Breast epithelium (tissue), 3 donors: ENCODE measurements around the gene MROH2A.

Source experiments
- POLR2A ChIP-seq: fragments of 450-650 bp; IDR thresholded peaks from one replicate; pipeline ENCODE4 v1.6.1; 2016; ENCODE audit warnings: antibody characterized with exemption, mild to moderate bottlenecking, moderate library complexity
- TF ChIP-seq, protein P1 (sequence below), 3 donors: fragments of 450-650 bp; IDR thresholded peaks; one replicate each; pipeline ENCODE4 v1.5.1; 2016 to 2017; ENCODE audit warnings: antibody characterized with exemption in 3 of 3, mild to moderate bottlenecking in 3 of 3, moderate library complexity in 3 of 3

DNA sequence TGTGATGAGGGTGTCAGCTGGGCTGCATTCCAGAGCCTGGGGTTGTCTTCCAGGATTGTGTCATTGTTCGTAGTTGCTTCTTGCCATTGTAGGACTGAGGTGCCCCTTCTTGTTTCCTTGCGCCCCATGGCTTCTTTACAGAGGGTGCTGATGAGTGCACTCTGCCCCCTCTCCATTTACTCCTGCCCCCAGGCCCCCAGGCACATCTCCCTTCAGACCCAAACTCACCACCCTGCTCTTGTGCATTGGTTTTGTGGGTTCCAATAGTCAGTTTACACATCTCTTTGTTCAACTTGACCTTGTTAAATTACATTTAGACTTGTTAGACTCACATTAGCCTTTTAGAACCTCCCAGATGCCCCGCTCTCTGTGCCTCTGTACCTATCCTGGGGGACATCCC is 43.1 kb downstream of the MROH2A start:
- TF ChIP-seq, protein P1, sequence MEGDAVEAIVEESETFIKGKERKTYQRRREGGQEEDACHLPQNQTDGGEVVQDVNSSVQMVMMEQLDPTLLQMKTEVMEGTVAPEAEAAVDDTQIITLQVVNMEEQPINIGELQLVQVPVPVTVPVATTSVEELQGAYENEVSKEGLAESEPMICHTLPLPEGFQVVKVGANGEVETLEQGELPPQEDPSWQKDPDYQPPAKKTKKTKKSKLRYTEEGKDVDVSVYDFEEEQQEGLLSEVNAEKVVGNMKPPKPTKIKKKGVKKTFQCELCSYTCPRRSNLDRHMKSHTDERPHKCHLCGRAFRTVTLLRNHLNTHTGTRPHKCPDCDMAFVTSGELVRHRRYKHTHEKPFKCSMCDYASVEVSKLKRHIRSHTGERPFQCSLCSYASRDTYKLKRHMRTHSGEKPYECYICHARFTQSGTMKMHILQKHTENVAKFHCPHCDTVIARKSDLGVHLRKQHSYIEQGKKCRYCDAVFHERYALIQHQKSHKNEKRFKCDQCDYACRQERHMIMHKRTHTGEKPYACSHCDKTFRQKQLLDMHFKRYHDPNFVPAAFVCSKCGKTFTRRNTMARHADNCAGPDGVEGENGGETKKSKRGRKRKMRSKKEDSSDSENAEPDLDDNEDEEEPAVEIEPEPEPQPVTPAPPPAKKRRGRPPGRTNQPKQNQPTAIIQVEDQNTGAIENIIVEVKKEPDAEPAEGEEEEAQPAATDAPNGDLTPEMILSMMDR (IDR thresholded peaks at IDR 0.05) = no peak
- TF ChIP-seq POLR2A = no peak
